GM23338 (cell line): ENCODE results near the gene CCDC184. TPM values are rescaled to one million over a fixed set of nuclear protein-coding genes. Genes with fewer than 3 reads are reported as not detected.

Source experiments
- ATAC-seq: fragments of 200-7000 bp; cut with Tn5 transposase; 3 replicates; pipeline ENCODE4 v1.9.1; 2020
- DNase-seq: peaks from one replicate; pipeline ENCODE4 v3.0.0-alpha.2; 2015; ENCODE audit warnings: low spot score
- H2AFZ ChIP-seq: fragments of 200-600 bp; sonication (generic); 2 replicates; pipeline ENCODE4 v1.8.0; 2016; ENCODE audit warnings: antibody characterized with exemption, mild to moderate bottlenecking, moderate library complexity
- H3F3A ChIP-seq: fragments of 200-600 bp; sonication (generic); replicated peaks from 2 replicates; pipeline ENCODE4 v1.8.0; 2017; ENCODE audit warnings: antibody characterized with exemption, mixed run types, low read depth
- H3K27ac ChIP-seq: fragments of 200-600 bp; sonication (generic); 2 replicates; pipeline ENCODE4 v1.6.1; 2016; ENCODE audit warnings: low read depth
- H3K27me3 ChIP-seq: fragments of 200-600 bp; sonication (generic); 2 replicates; pipeline ENCODE4 v1.8.0; 2016; ENCODE audit warnings: mild to moderate bottlenecking, mixed run types, moderate library complexity; ENCODE audit not compliant: insufficient read depth
- H3K36me3 ChIP-seq: fragments of 200-600 bp; sonication (generic); 2 replicates; pipeline ENCODE4 v1.8.0; 2016; ENCODE audit warnings: mild to moderate bottlenecking; ENCODE audit not compliant: insufficient read depth
- H3K4me1 ChIP-seq: fragments of 200-600 bp; sonication (generic); 2 replicates; pipeline ENCODE4 v1.8.0; 2016; ENCODE audit warnings: mild to moderate bottlenecking, moderate library complexity; ENCODE audit not compliant: insufficient read depth
- H3K4me2 ChIP-seq: fragments of 200-600 bp; sonication (generic); 2 replicates; pipeline ENCODE4 v1.7.1; 2017; ENCODE audit warnings: mixed run types
- H3K4me3 ChIP-seq: fragments of 200-600 bp; sonication (generic); 2 replicates; pipeline ENCODE4 v1.6.1; 2016; ENCODE audit warnings: mixed run types
- H3K79me2 ChIP-seq: fragments of 200-600 bp; sonication (generic); replicated peaks from 2 replicates; pipeline ENCODE4 v1.8.0; 2017; ENCODE audit warnings: mild to moderate bottlenecking; ENCODE audit not compliant: insufficient read depth
- H3K9me2 ChIP-seq: fragments of 200-600 bp; sonication (generic); 2 replicates; pipeline ENCODE4 v1.8.0; 2017; ENCODE audit not compliant: insufficient read depth
- H4K20me1 ChIP-seq: fragments of 200-600 bp; sonication (generic); replicated peaks from 2 replicates; pipeline ENCODE4 v1.8.0; 2017; ENCODE audit warnings: mild to moderate bottlenecking; ENCODE audit not compliant: insufficient read depth
- H3K27ac Mint-ChIP-seq: 2 replicates; pipeline ENCODE4 v1.8.0; 2020; ENCODE audit warnings: inconsistent platforms, mild to moderate bottlenecking, moderate library complexity, mixed read lengths
- H3K27me3 Mint-ChIP-seq: 3 replicates; pipeline ENCODE4 v1.8.0; 2022; ENCODE audit warnings: low read depth, mild to moderate bottlenecking, moderate library complexity, mixed read lengths, inconsistent platforms; ENCODE audit not compliant: insufficient read depth, poor library complexity
- H3K36me3 Mint-ChIP-seq: 3 replicates; pipeline ENCODE4 v1.8.0; 2021; ENCODE audit warnings: low read depth, mild to moderate bottlenecking, inconsistent platforms, moderate library complexity, mixed read lengths
- H3K4me1 Mint-ChIP-seq: 3 replicates; pipeline ENCODE4 v1.8.0; 2020; ENCODE audit warnings: mild to moderate bottlenecking, inconsistent platforms, mixed read lengths
- H3K4me3 Mint-ChIP-seq: 3 replicates; pipeline ENCODE4 v1.8.0; 2021; ENCODE audit warnings: moderate library complexity, mild to moderate bottlenecking, inconsistent platforms, mixed read lengths
- H3K9me3 Mint-ChIP-seq: 3 replicates; pipeline ENCODE4 v1.8.0; 2020; ENCODE audit warnings: moderate library complexity, mild to moderate bottlenecking, inconsistent platforms, mixed read lengths
- CREB1 ChIP-seq: fragments of 250-450 bp; sonication (Bioruptor Pico); IDR thresholded peaks from 2 replicates; pipeline ENCODE4 v1.5.0; 2020; ENCODE audit warnings: low read depth, mild to moderate bottlenecking, moderate library complexity
- EZH2 ChIP-seq: fragments of 200-600 bp; sonication (generic); IDR thresholded peaks from one replicate; pipeline ENCODE4 v1.8.0; 2017; ENCODE audit warnings: antibody characterized with exemption, mild to moderate bottlenecking, low read depth; ENCODE audit not compliant: unreplicated experiment
- EZH2phosphoT487 ChIP-seq: fragments of 200-600 bp; sonication (generic); IDR thresholded peaks from one replicate; pipeline ENCODE4 v1.8.1; 2018; ENCODE audit warnings: antibody characterized with exemption; ENCODE audit not compliant: unreplicated experiment
- JUNB ChIP-seq: IDR thresholded peaks from one replicate; pipeline ENCODE4 v1.6.1; 2016; ENCODE audit warnings: antibody characterized with exemption; ENCODE audit not compliant: unreplicated experiment
- NANOG ChIP-seq: IDR thresholded peaks from 2 replicates; pipeline ENCODE4 v1.6.1; 2016; ENCODE audit warnings: antibody characterized with exemption, borderline replicate concordance
- POLR2AphosphoS5 ChIP-seq: IDR thresholded peaks from 2 replicates; pipeline ENCODE4 v1.6.1; 2016; ENCODE audit warnings: antibody characterized with exemption, low read depth
- STAT1 ChIP-seq: IDR thresholded peaks from one replicate; pipeline ENCODE4 v1.6.1; 2016; ENCODE audit warnings: antibody characterized with exemption; ENCODE audit not compliant: unreplicated experiment
- ZNF114 ChIP-seq: fragments of 250-450 bp; sonication (Bioruptor Pico); IDR thresholded peaks from 2 replicates; pipeline ENCODE4 v1.5.0; 2020; ENCODE audit warnings: mild to moderate bottlenecking, moderate library complexity
- ZNF331 ChIP-seq: fragments of 250-450 bp; sonication (Bioruptor Pico); IDR thresholded peaks from 2 replicates; pipeline ENCODE4 v1.5.0; 2020; ENCODE audit warnings: low read depth, mild to moderate bottlenecking, moderate library complexity
- polyA plus RNA-seq: library from polyadenylated mRNA; unstranded; fragments of >200 nt; fragmentation: Nextera tagmentation; extraction: Ambion mirVana; gene quantifications from 2 replicates; pipeline ENCODE4 v1.2.1, GENCODE V29; 2016
- total RNA-seq: library from RNA; depleted of rRNA; stranded (reverse); fragments of >200 nt; shearing (Covaris generic); gene quantifications from 2 replicates; pipeline ENCODE4 v1.2.3, GENCODE V29; 2014
- TF ChIP-seq, protein P1 (sequence below): fragments of 250-450 bp; sonication (Bioruptor Pico); IDR thresholded peaks from 2 replicates; pipeline ENCODE4 v1.5.0; 2020; ENCODE audit warnings: mild to moderate bottlenecking, moderate library complexity
- TF ChIP-seq, protein P2 (sequence below): IDR thresholded peaks from one replicate; pipeline ENCODE4 v1.6.1; 2018; ENCODE audit warnings: antibody characterized with exemption; ENCODE audit not compliant: unreplicated experiment
- TF ChIP-seq, protein P3 (sequence below), 2 experiments: fragments of 200-600 bp in 1 of 2; sonication (generic) in 1 of 2; conservative IDR thresholded peaks; 2 replicates each; pipeline versions ENCODE4 v1.5.1 to v1.6.1; 2016 to 2017; ENCODE audit warnings: antibody characterized with exemption in 2 of 2, low read depth in 2 of 2, mild to moderate bottlenecking in 2 of 2, moderate library complexity in 1 of 2
- TF ChIP-seq, protein P4 (sequence below): IDR thresholded peaks from 2 replicates; pipeline ENCODE4 v1.6.1; 2016; ENCODE audit warnings: antibody characterized with exemption

The CCDC184 gene
- total and polyA plus RNA-seq, 2 experiments from 2014 or later: 1.8 to 2.8 TPM

DNA sequence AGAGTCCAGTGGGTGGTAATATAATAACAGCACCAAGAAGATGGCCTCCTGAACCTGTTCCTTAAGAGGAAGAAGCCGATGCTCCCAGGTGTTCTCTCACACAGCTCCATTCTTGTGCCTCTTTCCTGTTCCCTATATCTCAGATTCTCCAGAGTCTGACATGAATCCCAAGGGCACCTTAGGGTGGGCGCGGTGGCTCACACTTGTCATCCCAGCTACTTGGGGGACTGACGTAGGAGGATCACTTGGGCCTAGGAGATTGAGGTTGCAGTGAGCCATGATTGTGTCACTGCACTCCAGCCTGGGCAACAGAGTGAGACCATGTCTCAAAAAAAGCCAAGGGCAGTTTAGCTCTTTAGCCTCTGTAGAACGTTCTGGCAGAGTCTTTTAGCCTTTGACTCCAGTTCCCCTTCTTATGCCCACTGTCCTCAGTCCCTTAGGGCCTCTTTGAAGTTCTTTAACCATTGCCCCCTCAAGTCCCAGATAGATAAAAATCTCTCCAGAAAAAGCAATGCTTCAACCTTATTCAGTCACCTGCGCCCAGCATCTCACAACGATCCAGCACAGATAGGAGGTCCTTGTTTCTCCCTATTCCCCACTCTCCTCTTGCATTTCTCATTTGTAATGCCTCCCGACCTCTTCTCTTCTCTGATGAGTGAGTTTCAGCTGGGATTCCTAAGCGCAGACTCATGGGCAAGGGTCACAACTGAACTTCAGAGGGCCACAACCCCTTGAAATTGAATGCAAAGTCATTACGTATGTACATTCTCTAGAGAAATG is 4.7 kb downstream of the CCDC184 start:
- peaks cover 15% of the 10 kb centered on the region for H3K4me1 ChIP-seq
- no peak for TF ChIP-seq EZH2phosphoT487
- TF ChIP-seq POLR2AphosphoS5: no peak
- no peak for TF ChIP-seq EZH2
- no peak for TF ChIP-seq CREB1 (CRISPR knock-in tag)
- no peak for TF ChIP-seq JUNB
- no peak for TF ChIP-seq NANOG
- TF ChIP-seq STAT1: no peak
- TF ChIP-seq, protein P1, sequence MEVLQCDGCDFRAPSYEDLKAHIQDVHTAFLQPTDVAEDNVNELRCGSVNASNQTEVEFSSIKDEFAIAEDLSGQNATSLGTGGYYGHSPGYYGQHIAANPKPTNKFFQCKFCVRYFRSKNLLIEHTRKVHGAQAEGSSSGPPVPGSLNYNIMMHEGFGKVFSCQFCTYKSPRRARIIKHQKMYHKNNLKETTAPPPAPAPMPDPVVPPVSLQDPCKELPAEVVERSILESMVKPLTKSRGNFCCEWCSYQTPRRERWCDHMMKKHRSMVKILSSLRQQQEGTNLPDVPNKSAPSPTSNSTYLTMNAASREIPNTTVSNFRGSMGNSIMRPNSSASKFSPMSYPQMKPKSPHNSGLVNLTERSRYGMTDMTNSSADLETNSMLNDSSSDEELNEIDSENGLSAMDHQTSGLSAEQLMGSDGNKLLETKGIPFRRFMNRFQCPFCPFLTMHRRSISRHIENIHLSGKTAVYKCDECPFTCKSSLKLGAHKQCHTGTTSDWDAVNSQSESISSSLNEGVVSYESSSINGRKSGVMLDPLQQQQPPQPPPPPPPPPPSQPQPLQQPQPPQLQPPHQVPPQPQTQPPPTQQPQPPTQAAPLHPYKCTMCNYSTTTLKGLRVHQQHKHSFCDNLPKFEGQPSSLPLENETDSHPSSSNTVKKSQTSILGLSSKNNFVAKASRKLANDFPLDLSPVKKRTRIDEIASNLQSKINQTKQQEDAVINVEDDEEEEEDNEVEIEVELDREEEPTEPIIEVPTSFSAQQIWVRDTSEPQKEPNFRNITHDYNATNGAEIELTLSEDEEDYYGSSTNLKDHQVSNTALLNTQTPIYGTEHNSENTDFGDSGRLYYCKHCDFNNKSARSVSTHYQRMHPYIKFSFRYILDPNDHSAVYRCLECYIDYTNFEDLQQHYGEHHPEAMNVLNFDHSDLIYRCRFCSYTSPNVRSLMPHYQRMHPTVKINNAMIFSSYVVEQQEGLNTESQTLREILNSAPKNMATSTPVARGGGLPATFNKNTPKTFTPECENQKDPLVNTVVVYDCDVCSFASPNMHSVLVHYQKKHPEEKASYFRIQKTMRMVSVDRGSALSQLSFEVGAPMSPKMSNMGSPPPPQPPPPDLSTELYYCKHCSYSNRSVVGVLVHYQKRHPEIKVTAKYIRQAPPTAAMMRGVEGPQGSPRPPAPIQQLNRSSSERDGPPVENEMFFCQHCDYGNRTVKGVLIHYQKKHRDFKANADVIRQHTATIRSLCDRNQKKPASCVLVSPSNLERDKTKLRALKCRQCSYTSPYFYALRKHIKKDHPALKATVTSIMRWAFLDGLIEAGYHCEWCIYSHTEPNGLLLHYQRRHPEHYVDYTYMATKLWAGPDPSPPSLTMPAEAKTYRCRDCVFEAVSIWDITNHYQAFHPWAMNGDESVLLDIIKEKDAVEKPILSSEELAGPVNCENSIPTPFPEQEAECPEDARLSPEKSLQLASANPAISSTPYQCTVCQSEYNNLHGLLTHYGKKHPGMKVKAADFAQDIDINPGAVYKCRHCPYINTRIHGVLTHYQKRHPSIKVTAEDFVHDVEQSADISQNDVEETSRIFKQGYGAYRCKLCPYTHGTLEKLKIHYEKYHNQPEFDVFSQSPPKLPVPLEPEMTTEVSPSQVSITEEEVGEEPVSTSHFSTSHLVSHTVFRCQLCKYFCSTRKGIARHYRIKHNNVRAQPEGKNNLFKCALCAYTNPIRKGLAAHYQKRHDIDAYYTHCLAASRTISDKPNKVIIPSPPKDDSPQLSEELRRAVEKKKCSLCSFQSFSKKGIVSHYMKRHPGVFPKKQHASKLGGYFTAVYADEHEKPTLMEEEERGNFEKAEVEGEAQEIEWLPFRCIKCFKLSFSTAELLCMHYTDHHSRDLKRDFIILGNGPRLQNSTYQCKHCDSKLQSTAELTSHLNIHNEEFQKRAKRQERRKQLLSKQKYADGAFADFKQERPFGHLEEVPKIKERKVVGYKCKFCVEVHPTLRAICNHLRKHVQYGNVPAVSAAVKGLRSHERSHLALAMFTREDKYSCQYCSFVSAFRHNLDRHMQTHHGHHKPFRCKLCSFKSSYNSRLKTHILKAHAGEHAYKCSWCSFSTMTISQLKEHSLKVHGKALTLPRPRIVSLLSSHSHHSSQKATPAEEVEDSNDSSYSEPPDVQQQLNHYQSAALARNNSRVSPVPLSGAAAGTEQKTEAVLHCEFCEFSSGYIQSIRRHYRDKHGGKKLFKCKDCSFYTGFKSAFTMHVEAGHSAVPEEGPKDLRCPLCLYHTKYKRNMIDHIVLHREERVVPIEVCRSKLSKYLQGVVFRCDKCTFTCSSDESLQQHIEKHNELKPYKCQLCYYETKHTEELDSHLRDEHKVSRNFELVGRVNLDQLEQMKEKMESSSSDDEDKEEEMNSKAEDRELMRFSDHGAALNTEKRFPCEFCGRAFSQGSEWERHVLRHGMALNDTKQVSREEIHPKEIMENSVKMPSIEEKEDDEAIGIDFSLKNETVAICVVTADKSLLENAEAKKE (CRISPR knock-in tag): no peak
- TF ChIP-seq ZNF114 (CRISPR knock-in tag): no peak
- TF ChIP-seq, protein P2, sequence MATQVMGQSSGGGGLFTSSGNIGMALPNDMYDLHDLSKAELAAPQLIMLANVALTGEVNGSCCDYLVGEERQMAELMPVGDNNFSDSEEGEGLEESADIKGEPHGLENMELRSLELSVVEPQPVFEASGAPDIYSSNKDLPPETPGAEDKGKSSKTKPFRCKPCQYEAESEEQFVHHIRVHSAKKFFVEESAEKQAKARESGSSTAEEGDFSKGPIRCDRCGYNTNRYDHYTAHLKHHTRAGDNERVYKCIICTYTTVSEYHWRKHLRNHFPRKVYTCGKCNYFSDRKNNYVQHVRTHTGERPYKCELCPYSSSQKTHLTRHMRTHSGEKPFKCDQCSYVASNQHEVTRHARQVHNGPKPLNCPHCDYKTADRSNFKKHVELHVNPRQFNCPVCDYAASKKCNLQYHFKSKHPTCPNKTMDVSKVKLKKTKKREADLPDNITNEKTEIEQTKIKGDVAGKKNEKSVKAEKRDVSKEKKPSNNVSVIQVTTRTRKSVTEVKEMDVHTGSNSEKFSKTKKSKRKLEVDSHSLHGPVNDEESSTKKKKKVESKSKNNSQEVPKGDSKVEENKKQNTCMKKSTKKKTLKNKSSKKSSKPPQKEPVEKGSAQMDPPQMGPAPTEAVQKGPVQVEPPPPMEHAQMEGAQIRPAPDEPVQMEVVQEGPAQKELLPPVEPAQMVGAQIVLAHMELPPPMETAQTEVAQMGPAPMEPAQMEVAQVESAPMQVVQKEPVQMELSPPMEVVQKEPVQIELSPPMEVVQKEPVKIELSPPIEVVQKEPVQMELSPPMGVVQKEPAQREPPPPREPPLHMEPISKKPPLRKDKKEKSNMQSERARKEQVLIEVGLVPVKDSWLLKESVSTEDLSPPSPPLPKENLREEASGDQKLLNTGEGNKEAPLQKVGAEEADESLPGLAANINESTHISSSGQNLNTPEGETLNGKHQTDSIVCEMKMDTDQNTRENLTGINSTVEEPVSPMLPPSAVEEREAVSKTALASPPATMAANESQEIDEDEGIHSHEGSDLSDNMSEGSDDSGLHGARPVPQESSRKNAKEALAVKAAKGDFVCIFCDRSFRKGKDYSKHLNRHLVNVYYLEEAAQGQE: no peak
- TF ChIP-seq ZNF331: no peak
- TF ChIP-seq, protein P3, sequence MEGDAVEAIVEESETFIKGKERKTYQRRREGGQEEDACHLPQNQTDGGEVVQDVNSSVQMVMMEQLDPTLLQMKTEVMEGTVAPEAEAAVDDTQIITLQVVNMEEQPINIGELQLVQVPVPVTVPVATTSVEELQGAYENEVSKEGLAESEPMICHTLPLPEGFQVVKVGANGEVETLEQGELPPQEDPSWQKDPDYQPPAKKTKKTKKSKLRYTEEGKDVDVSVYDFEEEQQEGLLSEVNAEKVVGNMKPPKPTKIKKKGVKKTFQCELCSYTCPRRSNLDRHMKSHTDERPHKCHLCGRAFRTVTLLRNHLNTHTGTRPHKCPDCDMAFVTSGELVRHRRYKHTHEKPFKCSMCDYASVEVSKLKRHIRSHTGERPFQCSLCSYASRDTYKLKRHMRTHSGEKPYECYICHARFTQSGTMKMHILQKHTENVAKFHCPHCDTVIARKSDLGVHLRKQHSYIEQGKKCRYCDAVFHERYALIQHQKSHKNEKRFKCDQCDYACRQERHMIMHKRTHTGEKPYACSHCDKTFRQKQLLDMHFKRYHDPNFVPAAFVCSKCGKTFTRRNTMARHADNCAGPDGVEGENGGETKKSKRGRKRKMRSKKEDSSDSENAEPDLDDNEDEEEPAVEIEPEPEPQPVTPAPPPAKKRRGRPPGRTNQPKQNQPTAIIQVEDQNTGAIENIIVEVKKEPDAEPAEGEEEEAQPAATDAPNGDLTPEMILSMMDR (conservative IDR thresholded peaks at IDR 0.05; ENCODE audit: low read depth in 2 of 2): no peak
- TF ChIP-seq, protein P4, sequence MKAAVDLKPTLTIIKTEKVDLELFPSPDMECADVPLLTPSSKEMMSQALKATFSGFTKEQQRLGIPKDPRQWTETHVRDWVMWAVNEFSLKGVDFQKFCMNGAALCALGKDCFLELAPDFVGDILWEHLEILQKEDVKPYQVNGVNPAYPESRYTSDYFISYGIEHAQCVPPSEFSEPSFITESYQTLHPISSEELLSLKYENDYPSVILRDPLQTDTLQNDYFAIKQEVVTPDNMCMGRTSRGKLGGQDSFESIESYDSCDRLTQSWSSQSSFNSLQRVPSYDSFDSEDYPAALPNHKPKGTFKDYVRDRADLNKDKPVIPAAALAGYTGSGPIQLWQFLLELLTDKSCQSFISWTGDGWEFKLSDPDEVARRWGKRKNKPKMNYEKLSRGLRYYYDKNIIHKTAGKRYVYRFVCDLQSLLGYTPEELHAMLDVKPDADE: no peak
- peaks cover 37% of the 10 kb centered on the region for H3K27me3 Mint-ChIP-seq
- peaks cover 45% of the 10 kb centered on the region for H3K27me3 ChIP-seq
- no peak overlapping the region for H3K4me2 ChIP-seq
- H3F3A ChIP-seq: peaks cover 1% of the 10 kb centered on the region; the same call in 1 of the 2 replicates
- H3K36me3 ChIP-seq: no peaks in the 10 kb centered on the region
- no peaks in the 10 kb centered on the region for H3K36me3 Mint-ChIP-seq
- no peaks in the 10 kb centered on the region for H3K79me2 ChIP-seq
- H4K20me1 ChIP-seq: no peaks in the 10 kb centered on the region
- H3K27ac Mint-ChIP-seq: no peak overlapping the region
- ATAC-seq (no peak), DNase-seq (no peak)
- H2AFZ ChIP-seq: no peak overlapping the region
- H3K4me3 Mint-ChIP-seq: no peak overlapping the region
- no peaks in the 10 kb centered on the region for H3K9me2 ChIP-seq
- H3K4me1 Mint-ChIP-seq: peaks cover 26% of the 10 kb centered on the region; the same call in 2 of the 3 replicates
- H3K27ac ChIP-seq: no peak overlapping the region
- no peaks in the 10 kb centered on the region for H3K9me3 Mint-ChIP-seq
- no peak overlapping the region for H3K4me3 ChIP-seq
